HG02610 (cell line): Measurements from ENCODE around the gene SRSF9.
A peak's percentile ranks its signal among the peaks of the same experiment; 100 is the strongest.

Experiments used
- ATAC-seq: cut with Tn5 transposase; IDR thresholded peaks from one replicate; pipeline ENCODE4 v1.9.1; 2021; ENCODE audit warnings: mild to moderate bottlenecking, moderate library complexity; ENCODE audit not compliant: unreplicated experiment

SRSF9 gene

GRCh38 chr12:120485961-120486881 lies 16.7 kb upstream of the SRSF9 start:
- ATAC-seq, result no peak

GRCh38 chr12:120483621-120484020 lies 14.1 kb upstream of the SRSF9 start:
- no peak for ATAC-seq

- no peak for ATAC-seq
These were observed 11.6 kb upstream of the SRSF9 start for GRCh38 chr12:120481022-120481767.

GRCh38 chr12:120480211-120480610 lies 10.7 kb upstream of the SRSF9 start:
- no peak for ATAC-seq

- no peak for ATAC-seq
These were observed 9.9 kb upstream of the SRSF9 start for GRCh38 chr12:120479458-120479857.

GRCh38 chr12:120475643-120476042 lies 6.1 kb upstream of the SRSF9 start:
- ATAC-seq, result no peak

GRCh38 chr12:120474616-120474960 lies 5.0 kb upstream of the SRSF9 start:
- ATAC-seq, result no peak

- ATAC-seq, result no peak
These were observed 4.5 kb upstream of the SRSF9 start for GRCh38 chr12:120473807-120474615.

GRCh38 chr12:120472521-120472920 lies 3.0 kb upstream of the SRSF9 start:
- ATAC-seq, result no peak

GRCh38 chr12:120470150-120470784 lies 719 bp upstream of the SRSF9 start:
- ATAC-seq, result peak; percentile 8

GRCh38 chr12:120468821-120469449 lies 613 bp downstream of the SRSF9 start:
- peak; percentile 18 for ATAC-seq

- ATAC-seq, result no peak
These were observed 1.2 kb downstream of the SRSF9 start for GRCh38 chr12:120468325-120468820.

GRCh38 chr12:120467439-120467838 lies 2.1 kb downstream of the SRSF9 start:
- no peak for ATAC-seq

GRCh38 chr12:120466560-120467315 lies 2.8 kb downstream of the SRSF9 start:
- no peak for ATAC-seq

- no peak for ATAC-seq
These were observed 3.8 kb downstream of the SRSF9 start for GRCh38 chr12:120465756-120466155.

GRCh38 chr12:120463712-120464111 lies 5.8 kb downstream of the SRSF9 start:
- ATAC-seq, result no peak

GRCh38 chr12:120462099-120462640 lies 7.4 kb downstream of the SRSF9 start:
- ATAC-seq, result no peak

- no peak for ATAC-seq
These were observed 9.4 kb downstream of the SRSF9 start for GRCh38 chr12:120460157-120460556.

GRCh38 chr12:120457133-120457532 lies 12.4 kb downstream of the SRSF9 start:
- no peak for ATAC-seq
